HG03558 (cell line): Measurements from ENCODE around the gene TEN1.
"Not testable (repeated sequence)": the region's sequence is repeated elsewhere in the genome, so short reads cannot be mapped to it uniquely, and the experiment has no call there.

Source experiments
- ATAC-seq: cut with Tn5 transposase; IDR thresholded peaks from one replicate; pipeline ENCODE4 v1.9.1; 2021; ENCODE audit warnings: moderate number of reproducible peaks; ENCODE audit not compliant: unreplicated experiment; ENCODE audit errors: extremely low read depth

Gene TEN1

DNA sequence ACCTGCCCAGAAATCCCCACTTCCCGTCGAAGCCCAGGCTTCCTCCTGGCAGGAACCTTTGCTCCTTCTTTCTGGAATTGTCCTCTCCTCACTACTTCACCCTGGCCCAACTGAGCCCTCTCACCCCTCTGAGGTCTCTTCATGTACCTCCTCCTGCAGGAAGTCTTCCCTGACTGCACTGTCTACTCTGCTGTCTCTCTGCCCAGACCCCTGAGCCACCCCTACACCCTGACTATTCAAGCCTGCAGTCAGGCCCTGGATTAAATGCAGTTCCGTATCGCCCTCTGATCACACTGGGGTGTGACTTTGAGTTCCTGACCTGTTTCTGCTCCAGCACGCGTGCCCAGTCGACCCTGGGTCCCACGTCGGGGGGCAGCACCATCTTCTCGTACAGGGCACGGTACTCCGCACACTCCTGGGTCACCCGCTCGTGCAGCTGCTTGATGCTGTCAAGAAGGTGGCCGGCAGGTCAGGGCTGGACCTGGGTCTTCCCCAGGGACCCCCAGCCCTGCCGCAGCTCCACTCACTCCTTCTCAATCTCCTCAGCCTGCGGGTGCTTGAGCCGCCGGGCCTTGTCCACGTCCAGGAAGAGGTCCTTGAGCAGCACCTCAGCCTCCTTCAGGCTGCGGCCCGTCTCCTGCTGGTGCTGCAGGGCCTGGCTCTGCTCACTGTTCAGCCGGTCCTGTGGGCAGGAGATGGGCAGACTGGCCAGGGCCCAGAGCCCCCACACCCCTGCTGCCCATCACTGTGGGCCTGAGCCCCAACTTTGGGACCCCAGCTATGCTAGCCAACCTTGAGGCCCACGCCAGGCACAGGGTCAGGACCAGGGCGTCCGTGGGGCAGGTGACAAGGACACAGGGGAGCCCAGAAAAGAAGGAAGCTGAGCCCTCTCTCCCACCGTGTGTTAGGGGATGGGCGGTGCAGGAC lies 44.2 kb downstream of the TEN1 start:
- ATAC-seq: no peak

DNA sequence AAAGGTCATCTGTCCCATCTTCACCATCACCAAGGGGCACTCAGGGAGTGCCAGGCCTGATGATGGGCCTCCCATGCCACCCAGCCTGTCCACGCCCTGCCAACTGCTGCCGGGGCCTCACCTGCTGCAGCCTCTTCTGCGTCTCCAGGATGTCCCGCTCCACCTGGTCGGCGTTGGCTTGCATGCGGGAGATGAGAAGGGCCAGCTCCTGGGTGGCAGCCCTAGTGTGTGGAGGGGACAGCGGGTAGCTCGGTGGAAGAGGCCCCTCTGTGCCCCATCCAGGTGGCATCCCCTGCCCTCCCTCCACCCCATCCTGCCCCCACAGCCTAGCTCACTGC lies 44.8 kb downstream of the TEN1 start:
- no peak for ATAC-seq

DNA sequence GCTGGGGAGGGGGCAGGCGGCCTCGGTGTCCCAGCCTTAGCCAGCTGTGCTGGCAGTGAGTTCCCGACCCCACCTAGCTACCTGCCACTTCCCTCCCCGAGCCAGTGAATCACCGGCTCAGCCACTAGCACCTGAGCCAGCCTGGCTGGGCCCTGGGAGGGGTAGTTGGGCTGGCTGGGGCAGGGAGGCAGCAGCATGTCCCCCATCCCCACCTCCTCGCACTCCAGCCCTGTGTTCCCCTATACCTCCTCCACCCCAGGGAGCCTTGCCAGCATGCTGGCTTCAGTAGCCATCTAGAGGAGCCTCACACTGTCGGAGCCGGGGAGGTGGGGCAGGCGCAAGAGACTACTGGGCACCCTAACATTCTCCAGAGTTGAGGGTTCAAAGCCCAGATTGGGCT lies 45.3 kb downstream of the TEN1 start:
- no peak for ATAC-seq

DNA sequence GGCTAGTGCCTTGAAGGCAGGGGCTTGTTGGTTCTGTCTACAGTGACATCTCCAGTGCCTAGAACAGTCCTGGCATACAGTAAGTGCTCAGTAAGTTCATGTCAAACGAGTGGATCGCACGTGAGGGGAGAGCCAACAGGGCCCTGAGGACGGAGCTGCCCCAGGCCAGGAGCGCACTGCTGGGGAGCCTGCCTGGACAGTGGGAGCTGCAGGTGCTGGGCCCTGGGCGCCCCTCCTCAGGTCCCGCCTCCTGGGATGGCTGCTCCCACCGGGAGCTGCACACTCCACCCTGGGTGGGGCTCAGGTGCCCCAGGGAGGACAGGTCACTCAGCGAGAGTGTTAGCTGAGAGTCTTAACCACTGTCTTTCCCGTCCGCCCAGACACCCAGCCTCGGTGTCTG lies 46.3 kb downstream of the TEN1 start:
- no peak for ATAC-seq

DNA sequence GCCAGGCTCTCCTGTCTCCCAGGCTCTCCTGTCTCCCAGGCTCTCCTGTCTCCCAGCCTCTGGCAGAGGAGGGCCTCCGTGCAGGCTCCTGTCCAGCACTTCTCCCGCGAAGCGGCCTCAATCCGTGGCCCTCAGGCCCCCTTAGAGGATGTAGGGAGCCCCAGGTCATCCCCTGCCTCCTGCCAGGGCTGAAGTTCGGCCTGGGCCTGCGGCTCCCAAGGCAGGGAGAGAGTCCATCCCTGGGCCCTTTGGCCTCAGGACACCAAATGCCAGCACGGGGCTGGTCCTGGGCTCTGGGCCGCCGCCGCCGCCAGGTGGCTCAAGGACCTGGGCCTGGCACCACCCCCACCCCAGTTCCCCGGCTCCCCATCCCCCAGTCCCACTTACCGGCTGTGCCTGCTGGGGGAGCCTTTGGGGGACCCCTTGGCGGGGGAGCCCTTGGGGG lies 47.7 kb downstream of the TEN1 start:
- no peak for ATAC-seq

DNA sequence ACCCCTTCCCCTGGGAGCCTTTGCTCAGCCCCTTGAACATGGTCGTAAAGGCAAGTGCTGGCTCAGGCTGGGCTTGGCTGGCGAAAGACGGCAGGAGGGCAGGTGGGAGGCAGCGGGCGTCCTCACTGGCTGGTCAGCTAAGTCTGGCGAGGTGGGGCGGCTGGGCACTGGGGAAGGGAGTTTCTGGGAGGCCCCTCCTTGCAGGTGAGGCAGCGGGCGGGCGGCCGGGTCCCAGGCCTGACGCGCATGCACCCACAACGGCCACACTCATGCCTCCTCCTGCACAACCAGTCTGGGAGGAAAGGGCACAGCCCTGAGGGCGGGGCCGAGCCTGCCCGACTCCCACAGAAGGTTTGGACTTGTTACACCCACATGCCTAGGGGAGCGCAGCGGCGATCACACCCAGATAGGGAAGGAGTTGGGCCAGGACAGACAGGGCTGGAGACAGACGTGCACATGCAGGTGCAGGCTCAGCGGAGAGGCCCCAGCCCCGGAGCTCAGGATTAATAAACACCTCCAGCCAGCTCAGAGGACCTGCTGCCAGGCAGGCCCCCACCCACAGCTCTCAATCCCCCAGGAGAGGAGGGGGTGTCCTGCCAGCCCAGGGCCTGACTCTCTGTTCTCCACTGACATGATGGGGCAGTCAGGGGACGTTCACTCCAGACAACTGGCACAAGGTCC lies 48.3 kb downstream of the TEN1 start, which contains the start of gene EVPL:
EVPL (minus strand) TSS at position 148 of the 681 bp plus-strand sequence; CDS start at position 40, 108 bp downstream.
- ATAC-seq: no peak

DNA sequence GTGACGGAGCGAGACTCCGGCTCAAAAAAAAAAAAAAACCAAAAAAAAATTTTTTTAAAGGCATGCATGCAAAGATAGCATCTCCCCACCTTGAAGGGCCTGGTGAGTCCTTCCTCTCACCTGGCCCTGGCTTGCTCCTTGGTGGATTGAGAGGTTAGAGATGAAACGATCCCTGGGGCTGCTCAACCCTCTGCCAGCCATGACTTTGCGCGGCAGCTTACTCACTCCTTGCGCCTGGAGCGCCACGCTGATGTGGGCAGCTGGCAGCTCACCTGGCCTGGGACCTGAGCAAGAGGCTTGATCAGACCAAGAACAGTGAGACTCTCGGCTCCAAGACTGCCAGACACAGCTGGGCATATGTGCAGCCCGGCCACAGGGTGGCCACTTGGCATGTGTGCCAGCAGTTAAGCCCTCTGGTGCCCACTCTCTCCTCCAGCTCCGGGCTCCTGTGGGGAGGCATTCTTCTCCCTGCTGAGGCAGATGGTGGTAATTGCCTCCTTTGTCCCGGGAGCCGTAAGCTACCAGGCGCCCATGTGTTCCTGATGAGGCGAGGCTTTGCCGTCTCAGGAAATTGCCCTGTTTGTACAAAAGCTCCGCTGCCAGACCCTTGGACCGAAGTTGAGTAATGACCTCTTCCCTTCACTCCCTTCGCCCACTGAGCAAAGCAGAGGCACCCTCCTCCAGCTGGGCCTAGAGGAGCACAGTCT lies 53.2 kb downstream of the TEN1 start:
- no peak for ATAC-seq

DNA sequence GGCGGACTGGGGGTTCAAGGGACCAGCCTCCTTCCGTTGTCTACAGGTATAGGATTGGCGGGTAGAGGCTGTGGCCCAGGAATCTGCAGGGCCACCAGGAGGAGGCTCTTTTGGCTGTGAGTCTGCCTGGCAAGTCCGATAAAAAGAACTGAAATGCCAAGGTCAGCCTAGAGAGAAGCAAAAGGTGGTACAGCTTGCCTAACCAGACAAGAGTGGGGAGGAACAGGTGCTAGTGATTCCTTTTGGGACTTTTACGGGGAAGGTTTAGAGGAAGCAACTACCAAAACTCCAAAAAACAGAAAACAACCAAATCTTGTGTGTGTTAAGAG lies 53.7 kb downstream of the TEN1 start:
- ATAC-seq: no peak

DNA sequence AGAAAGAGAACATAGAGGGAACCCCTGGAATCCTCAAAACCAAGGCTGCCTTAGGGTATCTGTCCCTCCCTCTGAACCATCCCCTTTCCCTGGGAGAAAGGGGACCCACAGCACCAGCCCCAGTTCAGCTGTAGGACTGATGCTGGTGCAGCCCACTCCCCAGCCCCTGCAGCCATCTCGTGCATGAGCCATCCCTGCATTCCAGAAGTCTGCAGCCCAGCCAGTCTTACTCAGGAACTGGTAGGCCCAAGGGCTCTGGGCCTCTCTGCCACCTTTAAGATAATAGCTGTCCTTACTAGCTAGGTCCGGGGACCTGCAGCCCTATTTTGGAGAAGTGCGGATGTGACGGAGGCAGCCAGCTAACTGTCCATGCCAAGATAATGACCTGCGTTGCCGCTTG lies 54.1 kb downstream of the TEN1 start:
- ATAC-seq: no peak

DNA sequence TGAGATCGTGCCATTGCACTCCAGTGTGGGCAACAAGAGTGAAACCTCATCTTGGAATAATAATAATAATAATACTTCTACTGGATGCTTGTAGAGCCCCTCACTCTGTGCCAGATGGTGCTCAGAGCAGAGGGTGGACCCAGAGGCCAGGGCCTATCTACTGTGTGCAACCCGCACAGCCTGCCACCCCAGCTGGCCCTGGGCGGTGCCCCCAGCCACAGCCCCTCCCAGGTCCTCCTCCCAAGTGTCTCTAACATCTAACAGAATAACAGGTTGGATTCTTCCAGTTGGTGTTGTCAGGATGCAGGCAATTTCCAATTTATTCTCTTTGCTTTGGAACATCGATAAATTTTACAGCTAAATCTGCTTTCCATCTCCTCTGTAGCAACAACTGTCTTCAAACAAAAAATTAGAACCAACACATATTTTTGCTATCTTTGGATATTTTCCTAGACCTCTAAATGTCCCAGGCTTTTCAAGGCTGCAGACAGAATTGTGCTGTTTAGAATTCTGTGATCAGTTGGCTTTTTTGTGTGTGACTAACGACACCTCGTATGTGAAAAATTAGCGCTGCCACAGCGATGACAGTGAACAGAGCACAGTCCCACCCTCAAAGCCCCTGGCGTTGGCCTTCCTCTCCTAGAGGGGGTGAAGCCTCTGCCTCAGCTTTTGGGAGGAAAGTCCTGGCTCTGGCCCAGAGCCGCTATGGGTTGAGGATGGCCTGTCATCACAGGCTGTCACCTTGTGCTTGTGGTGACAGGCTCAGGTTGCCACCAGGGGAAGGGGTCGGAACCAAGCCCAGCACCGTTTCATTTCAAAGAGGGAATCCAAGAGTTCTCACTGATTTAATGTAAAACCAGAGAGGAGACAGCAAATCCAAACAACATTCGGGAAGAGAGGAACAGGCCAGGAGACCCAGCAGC lies 55.6 kb downstream of the TEN1 start:
- no peak for ATAC-seq

DNA sequence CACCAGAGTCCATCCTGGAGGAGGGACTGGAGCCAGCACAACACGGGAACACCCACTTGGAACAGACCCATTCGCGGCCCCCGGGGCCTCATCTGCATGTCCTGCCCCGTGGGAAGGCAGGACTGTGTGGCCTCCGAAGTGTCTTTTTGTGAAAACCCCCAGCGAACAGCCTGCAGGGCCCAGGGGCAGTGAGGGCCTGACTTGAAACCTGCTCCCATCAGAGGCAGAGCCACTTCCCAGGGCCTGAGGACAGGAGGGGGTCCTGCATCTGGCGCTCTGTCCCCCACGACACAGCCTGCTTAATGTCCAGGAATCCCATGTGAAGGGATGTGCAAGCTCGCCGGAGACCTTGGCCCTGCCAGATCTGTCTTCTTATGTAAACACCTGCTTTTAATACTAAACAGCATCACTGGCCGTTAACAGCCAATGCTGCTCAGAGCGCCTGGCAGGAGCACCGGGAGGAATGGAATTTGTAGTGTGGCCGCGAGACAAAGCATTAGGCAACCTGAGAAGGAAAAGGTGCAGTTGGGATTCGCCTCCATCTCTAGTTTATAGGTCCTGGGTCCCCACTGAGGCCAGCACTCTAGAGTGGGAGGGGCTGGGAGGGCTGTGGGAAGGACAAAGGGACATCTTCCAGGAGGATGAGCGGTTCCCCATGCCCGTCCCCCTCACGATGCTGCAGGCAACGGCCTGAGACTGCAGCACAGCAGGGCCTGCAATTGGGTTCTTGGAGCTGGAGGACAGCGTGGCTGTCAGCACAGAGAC lies 57.6 kb downstream of the TEN1 start:
- ATAC-seq: no peak

DNA sequence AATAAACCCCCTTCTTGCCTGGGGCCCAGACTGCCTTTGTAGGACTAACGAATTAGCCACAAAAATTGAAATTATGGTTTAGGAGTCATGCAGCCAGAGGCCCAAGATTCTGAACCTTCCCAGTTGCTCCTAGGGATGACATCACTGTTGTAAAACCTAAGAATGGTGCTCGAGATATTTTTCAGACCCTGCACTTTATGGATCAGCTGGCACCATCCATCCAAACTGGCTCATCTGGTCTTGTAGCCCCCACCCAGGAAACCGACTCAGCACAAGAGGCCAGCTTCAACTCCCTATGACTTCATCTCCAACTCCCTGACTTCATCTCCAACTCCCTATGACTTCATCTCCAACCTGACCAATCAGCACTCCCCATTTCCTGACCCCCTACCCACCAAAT lies 59.0 kb downstream of the TEN1 start:
- ATAC-seq: no peak

DNA sequence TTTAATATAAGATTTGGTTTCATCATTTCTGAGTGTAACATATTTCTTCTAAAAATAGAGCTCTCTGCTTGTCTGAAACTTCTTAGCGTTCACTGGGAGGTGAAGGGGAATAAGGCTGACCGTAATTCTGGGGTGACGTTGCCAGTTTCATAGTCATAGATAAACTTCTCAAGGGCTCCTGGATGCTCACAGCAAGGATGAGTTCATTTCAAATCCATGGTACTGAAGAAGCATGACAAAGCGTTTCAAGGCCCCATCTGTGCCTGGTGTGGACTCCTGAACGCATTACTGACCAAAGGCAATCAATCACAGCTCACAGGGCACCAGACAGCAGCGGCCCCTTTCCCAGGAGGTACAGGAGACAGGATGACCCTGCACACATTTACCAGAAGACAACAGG lies 60.1 kb downstream of the TEN1 start:
- ATAC-seq: no peak

DNA sequence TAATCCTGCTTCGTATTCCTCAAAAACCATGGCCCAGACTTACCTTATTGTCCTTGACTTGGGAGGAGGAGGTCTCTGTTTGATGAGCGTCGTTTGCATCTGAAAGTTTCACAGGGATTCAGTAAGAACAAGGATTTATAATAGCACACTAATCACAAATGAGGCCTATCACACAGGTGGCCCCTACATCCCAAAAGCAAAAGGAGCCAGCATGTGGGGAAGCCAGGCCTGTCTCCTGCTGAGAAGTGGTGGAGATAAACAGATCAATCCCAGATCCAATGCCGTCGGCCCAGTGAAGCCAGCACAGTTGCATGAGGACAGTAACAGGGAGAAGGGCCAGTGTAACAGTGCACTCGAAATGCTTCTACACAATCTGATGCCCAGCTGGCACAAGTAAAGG lies 61.3 kb downstream of the TEN1 start:
- ATAC-seq: no peak

DNA sequence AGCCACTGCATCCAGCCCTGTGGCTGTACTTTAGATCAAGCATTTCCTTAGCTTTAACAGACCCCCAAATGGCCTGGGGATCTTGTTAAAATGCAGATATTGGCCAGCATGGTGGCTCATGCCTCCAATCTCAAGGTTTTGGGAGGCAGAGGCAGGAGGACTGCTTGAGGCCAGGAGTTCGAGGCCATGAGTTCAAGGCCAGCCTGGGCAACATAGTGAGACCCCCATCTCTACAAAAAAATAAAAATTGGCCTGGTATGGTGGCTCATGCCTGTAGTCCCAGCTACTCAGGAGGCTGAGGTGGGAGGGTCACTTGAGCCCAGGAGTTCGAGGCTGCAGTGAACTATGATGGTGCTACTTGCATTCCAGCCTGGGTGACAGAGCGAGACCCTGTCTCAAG lies 63.8 kb downstream of the TEN1 start:
- not testable (repeated sequence) for ATAC-seq

DNA sequence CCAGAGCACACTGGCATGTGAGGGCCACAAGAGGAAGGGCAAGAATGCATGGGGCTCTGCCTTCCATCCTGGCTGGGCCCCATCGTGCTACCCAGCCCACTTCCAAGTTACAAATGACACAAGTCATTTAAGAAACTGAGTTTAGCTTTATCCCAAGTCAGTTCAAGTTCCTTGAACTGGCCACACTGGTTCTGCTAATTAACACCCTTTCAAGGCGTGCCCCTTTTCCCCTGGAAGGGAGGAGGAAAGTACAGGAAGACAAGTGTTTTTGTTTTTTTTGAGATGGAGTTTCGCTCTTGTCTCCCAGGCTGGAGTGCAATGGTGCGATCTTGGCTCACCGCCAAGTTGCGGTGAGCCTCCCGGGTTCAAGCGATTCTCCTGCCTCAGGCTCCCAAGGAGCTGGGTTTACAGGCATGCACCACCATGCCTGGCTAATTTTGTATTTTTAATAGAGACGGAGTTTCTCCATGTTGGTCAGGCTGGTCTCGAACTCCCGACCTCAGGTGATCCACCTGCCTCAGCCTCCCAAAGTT lies 65.5 kb downstream of the TEN1 start:
- ATAC-seq: not testable (repeated sequence)

DNA sequence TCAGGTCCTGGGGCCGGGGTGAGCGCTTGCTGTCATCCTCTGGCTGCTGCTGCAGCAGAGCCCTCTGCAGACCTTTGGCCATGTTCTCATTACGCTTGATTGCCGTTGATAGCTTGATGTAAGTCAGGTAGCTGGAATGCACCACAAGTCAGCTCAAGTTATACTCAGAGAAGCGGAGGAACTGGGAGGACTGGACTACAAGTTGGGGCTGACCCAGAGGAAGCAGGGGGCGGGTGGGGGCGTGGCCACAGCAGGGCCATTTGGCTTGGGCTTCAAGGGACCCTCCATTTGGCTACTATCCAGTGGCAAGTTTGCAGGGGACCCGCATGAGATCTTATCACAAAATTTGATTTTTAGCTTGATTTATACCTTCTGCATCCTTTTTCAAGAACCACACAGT lies 67.0 kb downstream of the TEN1 start:
- ATAC-seq: no peak

DNA sequence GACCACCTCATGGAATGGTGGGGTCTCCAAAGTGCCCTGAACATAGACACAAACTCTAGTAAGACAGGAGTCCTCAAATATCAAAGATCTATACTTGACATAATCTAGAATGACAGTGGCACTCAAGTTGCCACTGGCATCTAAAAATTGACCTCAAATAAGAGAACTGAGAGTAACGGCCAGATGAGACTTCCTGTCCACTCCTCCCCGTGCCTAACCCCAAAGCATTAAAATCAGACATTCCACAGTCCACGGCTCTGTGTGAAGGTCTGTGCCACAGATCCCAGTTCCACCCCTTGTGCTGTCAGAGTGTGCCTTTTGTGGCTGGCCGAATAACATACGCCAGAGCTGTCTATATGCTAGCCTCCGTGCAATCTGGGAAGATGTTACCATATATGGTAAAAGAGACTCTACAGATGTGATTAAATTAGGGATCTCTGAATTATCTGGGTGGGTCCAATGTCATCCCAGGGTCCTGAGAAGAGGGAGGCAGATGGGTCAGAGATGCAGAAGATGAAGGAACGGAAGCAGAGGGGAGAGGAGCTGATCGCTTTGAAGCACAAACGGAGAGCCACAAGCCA lies 69.1 kb downstream of the TEN1 start:
- ATAC-seq: no peak

DNA sequence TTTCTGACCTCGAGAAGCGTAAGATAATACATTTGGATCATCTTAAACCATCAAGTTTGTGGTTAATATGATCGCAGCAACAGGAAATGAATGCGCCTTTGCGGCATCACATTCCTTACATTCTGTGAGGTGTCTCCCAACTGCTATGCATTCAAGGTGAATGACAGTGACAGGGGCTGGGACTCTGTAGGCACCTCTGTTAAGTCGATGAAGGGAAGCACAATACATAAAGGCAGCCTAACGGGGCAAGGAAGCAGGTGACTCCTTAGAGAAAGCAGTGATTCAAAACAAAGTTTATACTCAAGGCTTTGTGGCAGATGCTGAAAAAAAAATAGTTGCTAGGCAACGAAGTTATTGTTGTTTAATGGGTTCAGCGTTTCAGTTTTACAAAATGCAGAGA lies 69.7 kb downstream of the TEN1 start:
- no peak for ATAC-seq
